ENCODE results near the gene AGPAT2.

DNA sequence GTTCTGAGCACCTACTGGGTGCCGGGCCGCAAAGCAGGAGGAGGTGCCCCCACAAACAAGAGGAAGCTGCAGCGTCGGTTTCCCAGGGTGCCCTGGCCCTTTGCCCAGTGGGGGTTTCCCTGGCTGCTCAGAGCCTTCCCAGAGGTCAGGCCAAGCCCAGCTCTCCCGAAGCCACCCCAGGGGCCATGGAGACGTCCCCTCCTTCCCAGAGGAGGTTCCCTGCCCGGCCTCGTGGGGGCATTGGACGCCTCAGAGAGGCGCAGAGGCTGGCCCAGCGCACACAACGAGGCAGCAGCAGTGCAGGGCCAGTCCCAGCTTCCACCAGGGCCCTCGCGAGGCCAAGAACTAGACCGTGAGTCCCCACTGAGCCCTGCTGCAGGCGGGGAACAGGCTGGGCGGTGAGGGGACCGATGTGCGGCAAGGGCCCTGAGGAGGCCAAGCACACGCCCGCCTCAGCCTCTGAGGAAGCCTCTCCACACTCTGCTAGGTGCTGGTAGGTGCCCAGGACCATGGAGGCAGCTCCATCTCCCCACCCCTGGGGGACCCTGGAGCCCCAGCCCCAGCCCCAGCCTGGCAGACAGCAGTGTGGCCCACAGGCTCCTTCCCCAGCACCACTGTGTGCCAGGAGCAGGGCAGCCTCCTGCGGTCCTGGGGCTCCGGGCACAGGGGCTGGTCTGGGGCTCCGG lies 32.1 kb upstream of the AGPAT2 start:
- no peak for TF ChIP-seq CTCF (conservative IDR thresholded peaks at IDR 0.05; ENCODE audit: low read depth, low read length)
- no peak for TF ChIP-seq EZH2 (IDR thresholded peaks at IDR 0.05; ENCODE audit: low read length, unreplicated experiment)
